GM23248 (cell line): ENCODE results near the gene ALDH1L1. TPM values are rescaled to one million over a fixed set of nuclear protein-coding genes. Genes with fewer than 3 reads are reported as not detected.

ENCODE experiments used
- DNase-seq: peaks from one replicate; pipeline ENCODE4 v3.0.0-alpha.2; 2015
- H2AFZ ChIP-seq: fragments of 200-600 bp; sonication (generic); 2 replicates; pipeline ENCODE4 v1.6.1; 2016; ENCODE audit warnings: antibody characterized with exemption
- H3F3A ChIP-seq: fragments of 200-600 bp; sonication (generic); 2 replicates; pipeline ENCODE4 v1.6.1; 2016; ENCODE audit warnings: mild to moderate bottlenecking, antibody characterized with exemption, mixed run types; ENCODE audit not compliant: insufficient read depth
- H3K27ac ChIP-seq: fragments of 200-600 bp; sonication (generic); 2 replicates; pipeline ENCODE4 v1.5.1; 2016; ENCODE audit warnings: mild to moderate bottlenecking
- H3K27me3 ChIP-seq: fragments of 200-600 bp; sonication (generic); replicated peaks from 2 replicates; pipeline ENCODE4 v1.6.1; 2016; ENCODE audit warnings: mild to moderate bottlenecking; ENCODE audit not compliant: insufficient read depth
- H3K36me3 ChIP-seq: fragments of 200-600 bp; sonication (generic); 2 replicates; pipeline ENCODE4 v1.6.1; 2016; ENCODE audit warnings: low read depth, mild to moderate bottlenecking
- H3K4me1 ChIP-seq: fragments of 200-600 bp; sonication (generic); 2 replicates; pipeline ENCODE4 v1.6.1; 2016; ENCODE audit warnings: mild to moderate bottlenecking; ENCODE audit not compliant: insufficient read depth
- H3K4me2 ChIP-seq: fragments of 200-600 bp; sonication (generic); one replicate; pipeline ENCODE4 v1.6.1; 2016; ENCODE audit warnings: mild to moderate bottlenecking; ENCODE audit not compliant: unreplicated experiment
- H3K4me3 ChIP-seq: fragments of 200-600 bp; sonication (generic); 2 replicates; pipeline ENCODE4 v1.5.1; 2016; ENCODE audit warnings: mild to moderate bottlenecking
- H3K79me2 ChIP-seq: fragments of 200-600 bp; sonication (generic); 2 replicates; pipeline ENCODE4 v1.6.1; 2016; ENCODE audit warnings: mild to moderate bottlenecking; ENCODE audit not compliant: insufficient read depth
- H3K9ac ChIP-seq: fragments of 200-600 bp; sonication (generic); 2 replicates; pipeline ENCODE4 v1.6.1; 2016; ENCODE audit warnings: mild to moderate bottlenecking
- H3K9me2 ChIP-seq: fragments of 200-600 bp; sonication (generic); 2 replicates; pipeline ENCODE4 v1.6.1; 2016; ENCODE audit warnings: mixed run types, mild to moderate bottlenecking, moderate library complexity; ENCODE audit not compliant: insufficient read depth
- H3K9me3 ChIP-seq: fragments of 200-600 bp; sonication (generic); one replicate; pipeline ENCODE4 v1.6.1; 2017; ENCODE audit warnings: low read depth
- H4K20me1 ChIP-seq: fragments of 200-600 bp; sonication (generic); 2 replicates; pipeline ENCODE4 v1.6.0; 2016; ENCODE audit not compliant: insufficient read depth
- EZH2 ChIP-seq: fragments of 200-600 bp; sonication (generic); IDR thresholded peaks from 2 replicates; pipeline ENCODE4 v1.6.1; 2018; ENCODE audit warnings: antibody characterized with exemption, mild to moderate bottlenecking; ENCODE audit not compliant: insufficient read depth, poor library complexity, severe bottlenecking
- EZH2phosphoT487 ChIP-seq: fragments of 200-600 bp; sonication (generic); IDR thresholded peaks from 2 replicates; pipeline ENCODE4 v1.6.1; 2018; ENCODE audit warnings: antibody characterized with exemption, moderate library complexity, mild to moderate bottlenecking, low read depth; ENCODE audit not compliant: insufficient read depth
- WGBS, 2 experiments: methylation state at CpG; one replicate each; pipeline ENCODE4 v1.1.6; 2015 to 2017; ENCODE audit warnings: low lambda C conversion rate in 2 of 2, low coverage in 1 of 2; ENCODE audit errors: missing lambda C conversion rate in 2 of 2; 5-methylcytosine and 5-hydroxymethylcytosine counted together
- in situ Hi-C: fragments of 300-500 bp; cut with MboI; formaldehyde crosslinking; loops from 2 replicates; pipeline ENCODE4 v1.15.0; 2020
- polyA plus RNA-seq: library from polyadenylated mRNA; unstranded; fragments of >200 nt; fragmentation: Nextera tagmentation; extraction: Ambion mirVana; gene quantifications from 2 replicates; pipeline ENCODE4 v1.2.1, GENCODE V29; 2016
- total RNA-seq: library from RNA; depleted of rRNA; stranded (reverse); fragments of >200 nt; shearing (Covaris generic); gene quantifications from 2 replicates; pipeline ENCODE4 v1.2.3, GENCODE V29; 2014

The ALDH1L1 gene
- total and polyA plus RNA-seq, 2 experiments from 2014 or later, result not detected

DNA sequence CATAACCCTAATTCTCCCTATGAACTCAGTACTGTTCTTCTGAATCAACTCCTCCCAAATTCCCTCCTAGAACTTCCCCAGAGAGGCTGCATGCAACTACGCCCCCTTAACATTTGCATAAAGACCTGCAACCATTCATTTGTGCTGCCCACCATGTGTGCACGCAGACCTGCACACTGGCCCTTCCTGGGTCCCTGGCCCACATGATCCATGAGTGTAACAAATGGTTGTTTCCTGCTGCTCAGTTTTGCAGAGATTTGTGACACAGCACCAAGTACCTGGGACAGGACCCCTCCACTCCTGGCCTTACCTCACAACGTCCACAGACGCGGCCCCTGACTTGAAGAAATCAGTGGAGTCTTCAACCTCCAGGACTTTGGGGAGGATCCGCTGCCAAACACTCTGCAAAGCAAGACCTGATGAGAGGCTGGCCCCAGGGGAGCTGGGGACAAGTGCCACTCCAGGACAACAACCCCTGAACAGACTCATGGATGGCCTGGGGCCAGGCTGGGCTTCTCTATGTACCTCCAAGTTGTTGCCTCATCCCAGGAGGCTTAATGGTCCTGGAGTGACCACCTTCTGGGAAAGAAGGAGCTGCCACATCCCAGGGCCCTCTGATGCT, 33.8 kb downstream of the ALDH1L1 start:
- no peak for TF ChIP-seq EZH2
- no peak for TF ChIP-seq EZH2phosphoT487
- DNase-seq, result no peak
- in situ Hi-C loops, result no loop called here
- no peaks in the 10 kb centered on the region for H3K9me2 ChIP-seq
- no peaks in the 10 kb centered on the region for H3K36me3 ChIP-seq
- peaks cover 46% of the 10 kb centered on the region for H3K27me3 ChIP-seq
- no peaks in the 10 kb centered on the region for H3K9me3 ChIP-seq
- no peak overlapping the region for H3K4me2 ChIP-seq
- no peaks in the 10 kb centered on the region for H4K20me1 ChIP-seq
- no peak overlapping the region for H2AFZ ChIP-seq
- no peak overlapping the region for H3K9ac ChIP-seq
- no peak overlapping the region for H3K27ac ChIP-seq
- 52 to 57% methylated on average over 6 of the region's 6 CpGs for WGBS, 2 experiments
- no peaks in the 10 kb centered on the region for H3K79me2 ChIP-seq
- no peaks in the 10 kb centered on the region for H3K4me1 ChIP-seq
- H3F3A ChIP-seq, result no peaks in the 10 kb centered on the region
- H3K4me3 ChIP-seq, result no peak overlapping the region

DNA sequence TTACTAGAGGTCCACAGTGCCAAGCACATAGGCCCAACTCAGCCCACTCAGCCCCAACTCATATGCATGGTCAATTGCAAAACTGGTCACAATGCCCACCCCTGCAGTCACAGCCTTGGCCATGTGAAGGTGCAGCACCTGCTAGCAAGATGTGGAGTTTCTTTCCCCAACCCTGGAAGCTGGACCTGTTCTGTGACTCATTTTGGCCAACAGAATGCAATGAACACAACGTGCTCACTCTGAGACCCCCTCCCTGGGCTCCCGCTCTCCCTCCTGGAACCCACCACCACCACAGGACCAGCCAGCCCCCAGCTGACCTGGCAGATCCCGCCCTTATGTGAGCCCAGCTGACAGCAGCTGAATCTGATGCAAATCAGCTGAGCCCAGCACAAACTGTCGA, 34.4 kb downstream of the ALDH1L1 start:
- no peak overlapping the region for H3K9ac ChIP-seq
- WGBS, 2 experiments, result 14 to 17% methylated on average over 4 of the region's 4 CpGs
- H3K27me3 ChIP-seq, result peaks cover 51% of the 10 kb centered on the region

DNA sequence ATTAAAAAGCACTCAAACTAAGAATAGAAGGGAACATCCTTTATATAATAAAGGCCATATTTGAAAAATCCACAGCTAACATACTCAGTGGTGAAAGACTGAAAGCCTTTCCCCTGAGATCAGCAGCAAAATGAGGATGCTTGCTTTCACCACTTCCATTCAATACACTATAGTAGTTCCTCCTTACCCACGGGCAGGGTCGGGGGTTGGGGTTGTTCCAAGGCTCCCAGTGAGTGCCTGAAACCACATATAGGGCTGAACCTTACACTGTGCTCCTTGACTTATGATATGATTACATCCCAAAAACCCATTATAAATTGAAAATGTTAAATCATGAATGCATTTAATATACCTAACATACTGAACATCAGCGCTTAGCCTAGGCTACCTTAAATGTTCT, 37.7 kb downstream of the ALDH1L1 start:
- Histone ChIP-seq H3K36me3 (no peaks in the 10 kb centered on the region), H3K4me2 (no peak overlapping the region), H3K9me3 (no peaks in the 10 kb centered on the region), H3K4me1 (no peaks in the 10 kb centered on the region), H3K4me3 (no peak overlapping the region), H3F3A (no peaks in the 10 kb centered on the region), H3K79me2 (no peaks in the 10 kb centered on the region), H2AFZ (no peak overlapping the region), H4K20me1 (no peaks in the 10 kb centered on the region), H3K9ac (no peak overlapping the region), H3K9me2 (no peaks in the 10 kb centered on the region), H3K27me3 (peaks cover 75% of the 10 kb centered on the region), H3K27ac (no peak overlapping the region)
- WGBS, 2 experiments, result 30 to 32% methylated on average over 3 of the region's 3 CpGs
- in situ Hi-C loops, result no loop called here
- TF ChIP-seq EZH2phosphoT487 (no peak), EZH2 (no peak)
- no peak for DNase-seq

More for the DNA sequence above, 34.4 kb downstream of the ALDH1L1 start:
- no peaks in the 10 kb centered on the region for H3K79me2 ChIP-seq
- no peaks in the 10 kb centered on the region for H3K9me3 ChIP-seq
- H3K27ac ChIP-seq, result no peak overlapping the region
- H3K4me2 ChIP-seq, result no peak overlapping the region
- H3F3A ChIP-seq, result no peaks in the 10 kb centered on the region
- no peak for DNase-seq
- H3K36me3 ChIP-seq, result no peaks in the 10 kb centered on the region
- no peaks in the 10 kb centered on the region for H3K9me2 ChIP-seq
- H4K20me1 ChIP-seq, result no peaks in the 10 kb centered on the region
- TF ChIP-seq EZH2 (no peak), EZH2phosphoT487 (no peak)
- in situ Hi-C loops, result no loop called here
- H2AFZ ChIP-seq, result no peak overlapping the region
- H3K4me1 ChIP-seq, result no peaks in the 10 kb centered on the region
- H3K4me3 ChIP-seq, result no peak overlapping the region

DNA sequence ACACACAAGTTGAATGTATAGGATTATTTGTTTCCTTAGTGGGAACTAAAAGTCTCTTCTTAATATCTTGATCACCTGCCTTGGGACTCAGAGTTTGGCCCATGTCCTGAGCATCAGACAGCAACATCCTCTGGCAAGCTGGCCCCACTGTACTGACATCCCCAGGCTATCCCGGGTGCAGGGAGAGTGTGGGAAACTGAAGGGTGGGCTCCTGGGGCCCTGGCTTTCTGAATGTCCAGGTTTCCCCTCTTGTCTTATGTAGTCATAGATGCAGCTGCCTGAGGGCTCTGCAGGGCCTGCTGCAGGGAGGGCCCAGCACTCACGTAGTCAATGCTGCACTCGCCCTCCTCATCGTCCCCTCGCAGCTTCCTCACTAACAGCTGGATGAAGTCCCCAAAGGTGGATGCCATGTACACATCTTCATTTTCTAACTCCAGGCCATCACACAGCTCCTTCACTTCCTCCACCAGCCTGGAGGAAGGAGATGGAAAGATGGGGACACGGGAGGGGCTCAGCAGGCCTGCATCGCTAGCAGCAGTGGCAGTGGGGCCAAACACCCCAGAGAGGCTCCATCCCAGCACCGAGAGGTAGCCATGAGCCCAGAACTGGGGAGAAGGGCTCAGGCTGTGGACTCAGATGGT, 42.8 kb downstream of the ALDH1L1 start:
- TF ChIP-seq EZH2phosphoT487 (no peak), EZH2 (no peak)
- H3K27me3 ChIP-seq, result peaks cover 44% of the 10 kb centered on the region
- in situ Hi-C loops, result loop anchor here (10.0 kb wide), 1 partner anchor 257 kb away; the partner anchor contains the start of gene CFAP100

More for the DNA sequence above, 42.8 kb downstream of the ALDH1L1 start:
- no peak overlapping the region for H3K27ac ChIP-seq
- H3K4me3 ChIP-seq, result no peak overlapping the region
- no peak overlapping the region for H3K9ac ChIP-seq
- no peaks in the 10 kb centered on the region for H4K20me1 ChIP-seq
- no peaks in the 10 kb centered on the region for H3F3A ChIP-seq
- H3K79me2 ChIP-seq, result no peaks in the 10 kb centered on the region
- DNase-seq, result no peak
- WGBS, 2 experiments, result 70 to 72% methylated on average over 8 of the region's 8 CpGs
- no peaks in the 10 kb centered on the region for H3K4me1 ChIP-seq
- no peaks in the 10 kb centered on the region for H3K9me3 ChIP-seq
- no peaks in the 10 kb centered on the region for H3K9me2 ChIP-seq
- no peak overlapping the region for H3K4me2 ChIP-seq
- H3K36me3 ChIP-seq, result no peaks in the 10 kb centered on the region
- H2AFZ ChIP-seq, result no peak overlapping the region
